Endothelial cell (in vitro differentiated cells): ENCODE measurements around the gene CAPZB. TPM values are rescaled to one million over a fixed set of nuclear protein-coding genes. Genes with fewer than 3 reads are reported as not detected.

Experiments
- DNase-seq: peaks from one replicate; pipeline ENCODE4 v3.0.0; 2021; ENCODE audit warnings: low spot score
- H3K27ac Mint-ChIP-seq: one replicate; pipeline ENCODE4 v1.8.0; 2021; ENCODE audit warnings: mixed read lengths, inconsistent platforms; ENCODE audit not compliant: unreplicated experiment
- H3K27me3 Mint-ChIP-seq: one replicate; pipeline ENCODE4 v1.8.0; 2021; ENCODE audit warnings: mild to moderate bottlenecking, moderate library complexity, mixed read lengths, inconsistent platforms; ENCODE audit not compliant: unreplicated experiment
- H3K36me3 Mint-ChIP-seq: one replicate; pipeline ENCODE4 v1.8.0; 2021; ENCODE audit warnings: mild to moderate bottlenecking, low read depth, mixed read lengths, inconsistent platforms; ENCODE audit not compliant: unreplicated experiment
- H3K4me1 Mint-ChIP-seq: one replicate; pipeline ENCODE4 v1.8.0; 2021; ENCODE audit warnings: mild to moderate bottlenecking, mixed read lengths, inconsistent platforms; ENCODE audit not compliant: unreplicated experiment
- H3K4me3 Mint-ChIP-seq: one replicate; pipeline ENCODE4 v1.8.0; 2021; ENCODE audit warnings: mild to moderate bottlenecking, mixed read lengths, inconsistent platforms; ENCODE audit not compliant: unreplicated experiment
- H3K9me3 Mint-ChIP-seq: one replicate; pipeline ENCODE4 v1.8.0; 2021; ENCODE audit warnings: mixed read lengths, inconsistent platforms; ENCODE audit not compliant: unreplicated experiment
- total RNA-seq: library from RNA; stranded (reverse); fragmentation: NEBNext Ultra II Directional; extraction: Animal tissue kit (Norgen Biotek cat#: 25700); gene quantifications from one replicate; pipeline ENCODE4 v1.2.1, GENCODE V29; 2021; ENCODE audit not compliant: unreplicated experiment
- TF ChIP-seq, protein P1 (sequence below): fragments of 200-600 bp; sonication (generic); IDR thresholded peaks from one replicate; pipeline ENCODE4 v1.5.0; 2021; ENCODE audit warnings: antibody characterized with exemption; ENCODE audit not compliant: unreplicated experiment

The CAPZB gene
- total RNA-seq, 1 donor from 2014 or later, result 414 TPM

- Mint-ChIP-seq H3K4me1 (no peaks in the 10 kb centered on the region), H3K27ac (no peak overlapping the region), H3K9me3 (no peaks in the 10 kb centered on the region), H3K27me3 (peaks cover 4% of the 10 kb centered on the region), H3K4me3 (no peak overlapping the region), H3K36me3 (peaks cover 16% of the 10 kb centered on the region)
- no peak for DNase-seq
- TF ChIP-seq, protein P1, sequence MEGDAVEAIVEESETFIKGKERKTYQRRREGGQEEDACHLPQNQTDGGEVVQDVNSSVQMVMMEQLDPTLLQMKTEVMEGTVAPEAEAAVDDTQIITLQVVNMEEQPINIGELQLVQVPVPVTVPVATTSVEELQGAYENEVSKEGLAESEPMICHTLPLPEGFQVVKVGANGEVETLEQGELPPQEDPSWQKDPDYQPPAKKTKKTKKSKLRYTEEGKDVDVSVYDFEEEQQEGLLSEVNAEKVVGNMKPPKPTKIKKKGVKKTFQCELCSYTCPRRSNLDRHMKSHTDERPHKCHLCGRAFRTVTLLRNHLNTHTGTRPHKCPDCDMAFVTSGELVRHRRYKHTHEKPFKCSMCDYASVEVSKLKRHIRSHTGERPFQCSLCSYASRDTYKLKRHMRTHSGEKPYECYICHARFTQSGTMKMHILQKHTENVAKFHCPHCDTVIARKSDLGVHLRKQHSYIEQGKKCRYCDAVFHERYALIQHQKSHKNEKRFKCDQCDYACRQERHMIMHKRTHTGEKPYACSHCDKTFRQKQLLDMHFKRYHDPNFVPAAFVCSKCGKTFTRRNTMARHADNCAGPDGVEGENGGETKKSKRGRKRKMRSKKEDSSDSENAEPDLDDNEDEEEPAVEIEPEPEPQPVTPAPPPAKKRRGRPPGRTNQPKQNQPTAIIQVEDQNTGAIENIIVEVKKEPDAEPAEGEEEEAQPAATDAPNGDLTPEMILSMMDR, result no peak
Measured at GRCh38 chr1:19327736-19328135, 157.6 kb downstream of the CAPZB start.

DNA sequence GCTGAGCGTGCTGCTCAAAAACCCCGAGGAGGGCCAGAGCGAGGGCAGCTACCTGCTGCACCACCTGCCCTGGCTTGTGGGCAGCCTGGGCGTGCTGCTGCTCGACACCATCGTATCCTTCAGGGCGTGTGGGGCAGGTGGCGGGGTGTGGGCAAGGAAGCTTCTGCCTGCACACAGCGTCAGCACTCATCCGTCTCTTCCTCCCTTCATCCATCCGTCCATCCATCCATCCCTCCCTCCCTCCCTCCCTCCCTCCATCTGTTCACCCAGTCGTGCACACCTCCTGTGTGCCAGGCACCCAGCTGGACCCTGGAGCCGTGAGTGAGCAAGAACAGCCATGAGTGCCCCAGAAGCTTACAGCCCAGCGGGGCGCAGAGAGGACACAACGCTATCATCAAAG lies 158.0 kb downstream of the CAPZB start:
- peaks cover 4% of the 10 kb centered on the region for H3K27me3 Mint-ChIP-seq
- TF ChIP-seq, protein P1, result no peak
- H3K27ac Mint-ChIP-seq, result no peak overlapping the region
- no peak overlapping the region for H3K4me3 Mint-ChIP-seq
- no peaks in the 10 kb centered on the region for H3K4me1 Mint-ChIP-seq
- no peaks in the 10 kb centered on the region for H3K9me3 Mint-ChIP-seq
- peaks cover 18% of the 10 kb centered on the region for H3K36me3 Mint-ChIP-seq
- no peak for DNase-seq

DNA sequence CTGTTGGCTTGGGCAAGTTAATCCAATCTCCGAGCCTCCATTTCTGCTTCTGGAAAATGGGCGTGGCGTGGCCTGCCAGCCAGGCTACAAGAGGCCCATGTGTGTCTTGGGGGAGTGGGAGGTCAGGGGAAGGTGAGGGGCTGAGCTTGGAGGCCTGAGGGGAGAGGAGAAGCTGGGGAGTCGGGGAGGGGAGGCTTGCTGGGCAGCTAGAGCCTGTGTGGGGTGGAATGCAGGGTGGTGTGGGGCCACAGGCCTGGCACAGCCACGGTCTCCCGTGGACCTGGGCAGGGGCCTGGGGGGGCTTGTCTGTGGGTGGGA lies 158.6 kb downstream of the CAPZB start:
- no peaks in the 10 kb centered on the region for H3K4me1 Mint-ChIP-seq
- H3K27me3 Mint-ChIP-seq, result peaks cover 6% of the 10 kb centered on the region
- H3K9me3 Mint-ChIP-seq, result no peaks in the 10 kb centered on the region
- TF ChIP-seq, protein P1, result no peak
- peaks cover 23% of the 10 kb centered on the region for H3K36me3 Mint-ChIP-seq
- no peak for DNase-seq
- H3K4me3 Mint-ChIP-seq, result no peak overlapping the region
- no peak overlapping the region for H3K27ac Mint-ChIP-seq

DNA sequence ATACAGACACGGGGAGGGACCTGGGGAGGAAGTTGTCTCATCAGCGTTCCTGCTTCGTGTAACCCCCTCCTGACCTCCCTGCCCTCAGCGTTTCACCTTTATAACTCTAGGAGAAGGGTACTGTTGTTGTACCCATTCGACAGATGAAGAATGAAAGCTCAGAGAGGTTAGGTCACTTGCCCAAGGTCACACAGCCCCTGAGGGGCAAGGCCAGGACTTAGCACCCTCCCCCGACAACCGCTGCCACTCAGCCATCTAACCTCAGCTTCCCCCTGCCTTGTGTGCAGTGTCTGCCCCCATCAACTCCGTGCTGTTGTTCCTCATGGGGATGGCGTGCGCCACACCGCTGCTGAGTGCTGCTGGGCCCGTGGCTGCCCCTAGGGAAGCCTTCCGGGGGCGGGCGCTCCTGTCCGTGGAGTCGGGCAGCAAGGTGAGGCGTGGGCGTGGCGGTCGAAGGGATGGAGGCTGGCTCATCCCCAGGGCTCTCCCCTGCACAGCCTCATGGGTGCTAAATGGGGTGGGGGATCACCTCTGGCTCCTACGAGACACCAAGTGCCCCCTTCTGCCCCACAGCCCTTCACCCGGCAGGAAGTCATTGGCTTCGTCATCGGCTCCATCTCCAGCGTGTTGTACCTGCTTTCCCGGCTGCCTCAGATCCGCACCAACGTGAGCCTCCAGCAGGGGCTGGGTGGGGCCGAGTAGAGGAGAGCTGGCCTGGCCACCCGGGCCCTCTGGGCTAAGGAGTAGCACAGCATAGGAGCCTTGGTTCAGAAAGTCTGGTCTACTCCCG lies 159.2 kb downstream of the CAPZB start:
- no peak overlapping the region for H3K27ac Mint-ChIP-seq
- TF ChIP-seq, protein P1, result no peak

GRCh38 chr1:19325368-19325957 lies 159.9 kb downstream of the CAPZB start:
- no peaks in the 10 kb centered on the region for H3K4me1 Mint-ChIP-seq
- DNase-seq, result no peak
- TF ChIP-seq, protein P1, result no peak
- H3K27me3 Mint-ChIP-seq, result peaks cover 6% of the 10 kb centered on the region
- H3K9me3 Mint-ChIP-seq, result no peaks in the 10 kb centered on the region
- H3K27ac Mint-ChIP-seq, result no peak overlapping the region
- peaks cover 24% of the 10 kb centered on the region for H3K36me3 Mint-ChIP-seq
- no peak overlapping the region for H3K4me3 Mint-ChIP-seq

More for the DNA sequence above, 159.2 kb downstream of the CAPZB start:
- peaks cover 24% of the 10 kb centered on the region for H3K36me3 Mint-ChIP-seq
- no peaks in the 10 kb centered on the region for H3K9me3 Mint-ChIP-seq
- DNase-seq, result no peak
- peaks cover 6% of the 10 kb centered on the region for H3K27me3 Mint-ChIP-seq
- no peak overlapping the region for H3K4me3 Mint-ChIP-seq
- no peaks in the 10 kb centered on the region for H3K4me1 Mint-ChIP-seq
